ENCODE measurements around the gene CD70.
A peak's percentile ranks its signal among the peaks of the same experiment; 100 is the strongest.
"Not testable (repeated sequence)": the region's sequence is repeated elsewhere in the genome, so short reads cannot be mapped to it uniquely, and the experiment has no call there.

Gene CD70

GRCh38 chr19:6572217-6572616 lies 18.7 kb downstream of the CD70 start:
- no peak for DNase-seq (ENCODE audit: low spot score)

GRCh38 chr19:6571167-6571566 lies 19.8 kb downstream of the CD70 start:
- DNase-seq (ENCODE audit: low spot score) (no peak), FAIRE-seq (no peak)

More at GRCh38 chr19:6572217-6572616, 18.7 kb downstream of the CD70 start:
- FAIRE-seq = no peak

- FAIRE-seq = no peak
- DNase-seq (ENCODE audit: low spot score) = no peak
Measured at GRCh38 chr19:6570764-6571163, 20.2 kb downstream of the CD70 start.

- no peak for DNase-seq (ENCODE audit: low spot score)
- no peak for FAIRE-seq
Measured at GRCh38 chr19:6568816-6569215, 22.1 kb downstream of the CD70 start.

- FAIRE-seq = no peak
- no peak for DNase-seq (ENCODE audit: low spot score)
Measured at GRCh38 chr19:6568010-6568526, 22.9 kb downstream of the CD70 start.

- not testable (repeated sequence) for FAIRE-seq; DNase-seq (ENCODE audit: low spot score)
Measured at GRCh38 chr19:6566727-6567126, 24.2 kb downstream of the CD70 start.

GRCh38 chr19:6564393-6564792 lies 26.6 kb downstream of the CD70 start:
- no peak for DNase-seq (ENCODE audit: low spot score)
- FAIRE-seq = no peak

GRCh38 chr19:6562437-6562836 lies 28.5 kb downstream of the CD70 start:
- not testable (repeated sequence) for FAIRE-seq; DNase-seq (ENCODE audit: low spot score)

GRCh38 chr19:6556480-6557195 lies 34.3 kb downstream of the CD70 start:
- peak; percentile 70 for DNase-seq (ENCODE audit: low spot score)

GRCh38 chr19:6556043-6556449 lies 34.9 kb downstream of the CD70 start:
- no peak for DNase-seq (ENCODE audit: low spot score)
- no peak for FAIRE-seq

More at GRCh38 chr19:6556480-6557195, 34.3 kb downstream of the CD70 start:
- peak; percentile 93 for FAIRE-seq

GRCh38 chr19:6551607-6552450 lies 39.1 kb downstream of the CD70 start:
- no peak for FAIRE-seq

GRCh38 chr19:6551091-6551490 lies 39.9 kb downstream of the CD70 start:
- DNase-seq (ENCODE audit: low spot score) (no peak), FAIRE-seq (no peak)

More at GRCh38 chr19:6551607-6552450, 39.1 kb downstream of the CD70 start:
- DNase-seq (ENCODE audit: low spot score) = no peak

GRCh38 chr19:6550679-6551078 lies 40.3 kb downstream of the CD70 start:
- not testable (repeated sequence) for FAIRE-seq; DNase-seq (ENCODE audit: low spot score)

- no peak for FAIRE-seq
- DNase-seq (ENCODE audit: low spot score) = no peak
Measured at GRCh38 chr19:6543866-6544347, 47.0 kb downstream of the CD70 start.

- DNase-seq (ENCODE audit: low spot score) (peak; percentile 48), FAIRE-seq (no peak)
Measured at GRCh38 chr19:6540918-6541689, 49.8 kb downstream of the CD70 start.

- DNase-seq (ENCODE audit: low spot score) = no peak
- FAIRE-seq = no peak
Measured at GRCh38 chr19:6539514-6539913, 51.4 kb downstream of the CD70 start.
